Measurements from ENCODE around the gene AGPAT2.

AGPAT2 gene

DNA sequence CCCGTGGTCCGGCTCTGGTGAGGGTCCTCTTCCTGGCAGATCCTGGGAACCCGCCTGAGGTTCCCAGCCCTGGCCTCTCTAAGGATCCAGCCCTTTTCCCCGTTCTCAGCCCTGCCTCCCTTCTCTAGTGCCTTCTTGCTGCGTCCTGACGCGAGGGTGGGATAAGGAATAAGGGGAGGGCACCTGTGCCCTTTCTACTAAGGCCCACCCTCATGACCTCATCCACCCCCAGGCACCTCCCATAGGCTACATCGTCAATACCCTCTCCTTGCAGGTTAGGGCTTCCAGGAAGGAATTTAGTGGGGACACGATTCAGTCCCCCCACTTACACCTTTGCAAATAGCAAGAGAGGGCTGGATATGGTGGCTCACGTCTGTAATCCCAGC lies 14.4 kb upstream of the AGPAT2 start:
- TF ChIP-seq, protein P1, sequence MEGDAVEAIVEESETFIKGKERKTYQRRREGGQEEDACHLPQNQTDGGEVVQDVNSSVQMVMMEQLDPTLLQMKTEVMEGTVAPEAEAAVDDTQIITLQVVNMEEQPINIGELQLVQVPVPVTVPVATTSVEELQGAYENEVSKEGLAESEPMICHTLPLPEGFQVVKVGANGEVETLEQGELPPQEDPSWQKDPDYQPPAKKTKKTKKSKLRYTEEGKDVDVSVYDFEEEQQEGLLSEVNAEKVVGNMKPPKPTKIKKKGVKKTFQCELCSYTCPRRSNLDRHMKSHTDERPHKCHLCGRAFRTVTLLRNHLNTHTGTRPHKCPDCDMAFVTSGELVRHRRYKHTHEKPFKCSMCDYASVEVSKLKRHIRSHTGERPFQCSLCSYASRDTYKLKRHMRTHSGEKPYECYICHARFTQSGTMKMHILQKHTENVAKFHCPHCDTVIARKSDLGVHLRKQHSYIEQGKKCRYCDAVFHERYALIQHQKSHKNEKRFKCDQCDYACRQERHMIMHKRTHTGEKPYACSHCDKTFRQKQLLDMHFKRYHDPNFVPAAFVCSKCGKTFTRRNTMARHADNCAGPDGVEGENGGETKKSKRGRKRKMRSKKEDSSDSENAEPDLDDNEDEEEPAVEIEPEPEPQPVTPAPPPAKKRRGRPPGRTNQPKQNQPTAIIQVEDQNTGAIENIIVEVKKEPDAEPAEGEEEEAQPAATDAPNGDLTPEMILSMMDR (IDR thresholded peaks at IDR 0.05): no peak

DNA sequence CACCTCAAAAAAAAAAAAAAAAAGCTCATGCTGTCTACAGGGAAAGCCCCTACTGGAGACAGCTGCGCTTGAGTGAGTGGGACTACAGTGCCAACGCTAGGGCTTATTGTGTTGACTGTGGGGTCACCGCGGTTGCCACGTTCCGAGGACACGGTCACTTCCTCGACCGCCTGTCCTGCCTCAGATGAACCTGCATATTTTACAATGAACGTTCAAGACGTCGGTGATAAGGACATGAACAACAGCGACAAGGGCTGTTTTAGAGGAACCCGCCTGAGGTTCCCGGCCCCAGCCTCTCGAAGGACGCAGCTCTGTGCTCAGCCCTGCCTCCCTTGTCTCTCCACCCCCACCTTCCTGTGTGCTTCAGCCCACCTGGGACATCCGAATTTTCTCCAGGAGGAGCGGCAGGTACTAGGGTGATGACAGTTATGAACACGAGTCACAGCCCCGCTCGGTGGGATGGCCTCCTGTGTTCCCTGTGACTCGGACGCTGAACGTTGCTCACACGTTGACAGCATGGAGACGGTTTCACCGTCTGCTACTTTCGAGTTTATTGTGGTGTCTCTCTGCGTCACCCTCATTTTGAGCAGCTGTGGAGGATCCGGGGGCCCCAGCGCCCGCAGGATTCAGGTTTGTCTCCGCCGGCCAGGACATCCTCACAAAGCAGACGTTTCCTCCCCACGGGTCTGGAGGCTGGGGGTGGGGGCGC lies 13.9 kb upstream of the AGPAT2 start:
- TF ChIP-seq, protein P1 (IDR thresholded peaks at IDR 0.05): no peak

DNA sequence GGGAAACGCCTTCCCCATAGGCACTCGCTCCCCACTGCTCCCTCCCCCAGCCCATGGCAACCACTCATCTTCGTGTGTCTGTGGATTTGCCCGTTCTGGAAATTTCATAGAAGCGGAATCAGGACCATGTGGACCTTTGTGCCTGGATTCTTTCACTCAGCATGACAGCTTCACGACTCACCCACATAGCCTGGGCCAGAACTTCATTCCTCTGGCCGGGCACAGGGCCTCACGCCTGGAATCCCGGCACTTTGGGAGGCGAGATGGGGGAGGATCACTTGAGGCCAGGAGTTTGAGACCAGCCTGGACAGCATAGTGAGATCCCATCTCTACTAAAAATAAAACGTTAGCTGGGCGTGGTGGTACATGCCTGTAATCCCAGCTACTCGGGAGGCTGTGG lies 13.0 kb upstream of the AGPAT2 start:
- TF ChIP-seq, protein P1 (IDR thresholded peaks at IDR 0.05): no peak

DNA sequence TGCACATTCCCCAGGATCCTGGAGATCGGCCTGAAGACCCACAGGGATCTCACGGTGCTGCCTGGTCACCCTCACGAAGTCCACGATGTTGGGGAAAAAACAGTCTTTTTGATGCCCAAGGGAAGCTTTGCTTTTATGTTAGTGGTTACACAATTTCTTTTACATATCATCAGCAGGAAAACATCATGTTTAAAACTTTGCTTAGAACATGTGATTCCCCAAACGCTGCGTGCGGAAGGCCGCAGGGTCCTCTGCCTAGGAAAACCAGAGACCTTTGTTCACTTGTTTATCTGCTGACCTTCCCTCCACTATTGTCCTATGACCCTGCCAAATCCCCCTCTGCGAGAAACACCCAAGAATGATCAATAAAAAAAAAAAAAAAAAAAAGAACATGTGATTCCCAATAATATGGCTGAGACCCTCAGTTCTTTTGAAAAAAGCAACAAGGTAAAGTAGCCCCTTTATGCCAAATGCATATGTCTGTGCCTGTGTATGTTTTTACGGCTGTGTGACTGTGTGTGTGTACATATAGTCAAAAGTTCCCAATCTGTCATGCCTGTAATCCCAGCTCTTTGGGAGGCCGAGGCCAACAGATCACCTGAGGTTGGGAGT lies 11.5 kb upstream of the AGPAT2 start:
- TF ChIP-seq, protein P1 (IDR thresholded peaks at IDR 0.05): no peak

DNA sequence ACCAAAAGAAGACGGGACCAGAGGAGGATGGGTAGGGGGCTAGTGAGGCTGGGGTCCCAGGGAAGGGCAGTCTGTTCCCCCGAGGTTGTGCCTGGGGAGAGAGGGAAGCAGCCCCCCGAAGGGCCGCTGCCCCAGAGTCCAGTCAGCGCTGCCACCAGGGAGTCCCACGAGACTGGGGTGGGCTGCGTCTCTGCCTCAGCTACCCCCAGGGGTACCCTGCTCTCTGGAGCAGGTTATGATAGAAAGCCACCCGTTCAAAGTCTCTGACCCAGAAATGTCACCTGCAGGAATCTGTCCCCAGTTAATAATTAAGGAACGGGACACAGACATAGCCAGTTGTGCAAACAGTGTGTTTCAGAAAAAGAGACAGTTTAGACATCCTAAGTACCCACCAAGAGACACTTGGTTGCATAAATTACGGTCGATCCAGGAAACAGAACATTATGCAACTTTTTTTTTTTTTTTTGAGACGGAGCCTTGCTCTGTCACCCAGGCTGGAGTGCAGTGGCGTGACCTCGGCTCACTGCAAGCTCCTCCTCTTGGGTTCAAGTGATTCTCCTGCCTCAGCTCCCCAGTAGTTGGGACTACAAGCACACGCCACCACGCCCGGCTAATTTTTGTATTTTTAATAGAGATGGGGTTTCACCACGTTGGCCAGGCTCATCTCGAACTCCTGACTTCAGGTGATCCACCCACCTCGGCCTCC lies 10.7 kb upstream of the AGPAT2 start:
- TF ChIP-seq, protein P1 (IDR thresholded peaks at IDR 0.05): no peak

DNA sequence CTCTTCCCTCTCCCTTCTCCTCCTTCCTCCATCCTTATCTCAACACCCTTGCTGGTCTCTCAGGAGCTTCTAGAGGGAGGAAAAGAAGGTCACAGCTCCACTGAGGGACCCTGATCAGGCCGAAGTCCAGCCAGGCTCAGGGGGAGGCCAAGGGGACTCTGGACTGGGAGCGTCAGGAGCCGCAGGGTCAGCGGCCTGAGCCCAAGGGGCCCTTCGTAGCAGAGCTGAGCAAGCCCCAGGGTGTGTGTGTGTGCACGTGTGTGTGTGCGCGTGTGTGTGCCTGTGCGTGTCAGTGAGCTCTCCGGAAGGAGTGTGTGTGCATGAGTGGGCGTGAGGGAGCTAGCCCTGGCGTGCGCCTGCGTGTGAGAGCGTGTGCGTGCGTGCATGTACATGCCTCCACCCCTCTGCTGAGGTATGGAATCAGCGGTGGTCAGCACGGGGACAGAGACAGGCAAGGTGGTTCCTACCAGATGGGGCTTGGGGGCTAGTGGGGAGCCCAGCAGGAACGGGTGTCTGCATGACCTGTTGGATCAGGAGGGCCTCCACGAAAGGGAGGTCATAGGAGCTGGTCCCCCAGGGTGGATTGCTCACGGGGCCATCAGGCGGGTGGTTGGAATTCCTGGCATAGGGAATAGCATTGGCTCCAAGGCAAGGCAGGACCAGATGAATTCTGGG lies 10.0 kb upstream of the AGPAT2 start:
- TF ChIP-seq, protein P1 (IDR thresholded peaks at IDR 0.05): no peak

DNA sequence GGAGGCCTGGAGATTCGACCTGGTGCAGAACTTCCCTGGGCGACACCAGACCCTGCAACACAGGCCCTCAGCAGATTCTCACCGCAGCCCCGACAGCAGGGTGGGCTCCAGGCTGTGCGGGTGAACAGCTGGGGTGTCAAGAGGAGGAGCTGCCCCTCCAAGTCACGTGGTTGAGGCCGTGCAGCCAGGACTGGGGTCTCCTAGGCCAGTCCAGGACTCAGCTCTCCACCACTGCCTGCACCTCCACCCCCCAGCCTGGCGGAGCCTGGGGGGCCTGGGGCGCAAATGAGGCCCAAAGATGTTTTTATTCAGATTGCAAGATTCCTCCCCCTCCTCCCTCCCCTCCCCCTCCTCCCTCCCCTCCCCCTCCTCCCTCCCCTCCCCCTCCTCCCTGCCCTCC lies 9.2 kb upstream of the AGPAT2 start:
- TF ChIP-seq, protein P1 (IDR thresholded peaks at IDR 0.05): no peak

All from LNCAP (cell line).